Measurements from ENCODE around the gene KIRREL3.

The KIRREL3 gene

GRCh38 chr11:126534141-126534805 is 466.3 kb downstream of the KIRREL3 start:
- no peak for DNase-seq (ENCODE audit: low read depth)

DNA sequence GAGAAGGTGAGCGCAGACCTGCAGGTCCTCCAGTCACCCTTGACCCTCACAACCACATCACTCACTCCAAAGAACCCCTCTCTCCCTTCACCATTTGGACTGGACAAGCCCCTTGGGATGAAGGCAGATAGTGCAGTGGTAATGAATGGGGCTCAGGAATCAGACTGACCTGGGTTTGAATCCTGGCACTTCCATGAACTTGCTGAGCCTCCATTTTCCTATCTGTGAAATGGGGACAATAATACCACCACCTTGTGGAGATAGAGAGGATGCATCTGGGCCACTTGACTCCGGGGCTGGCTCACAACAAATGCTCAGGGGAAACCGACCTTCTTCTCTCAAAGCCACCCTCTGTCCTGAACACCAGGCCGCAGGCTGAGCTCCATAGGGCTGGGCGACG is 467.0 kb downstream of the KIRREL3 start:
- no peak for DNase-seq (ENCODE audit: low read depth)

GRCh38 chr11:126530416-126530815 is 470.2 kb downstream of the KIRREL3 start:
- no peak for DNase-seq (ENCODE audit: low read depth)

GRCh38 chr11:126529037-126529436 is 471.5 kb downstream of the KIRREL3 start:
- no peak for DNase-seq (ENCODE audit: low read depth)

DNA sequence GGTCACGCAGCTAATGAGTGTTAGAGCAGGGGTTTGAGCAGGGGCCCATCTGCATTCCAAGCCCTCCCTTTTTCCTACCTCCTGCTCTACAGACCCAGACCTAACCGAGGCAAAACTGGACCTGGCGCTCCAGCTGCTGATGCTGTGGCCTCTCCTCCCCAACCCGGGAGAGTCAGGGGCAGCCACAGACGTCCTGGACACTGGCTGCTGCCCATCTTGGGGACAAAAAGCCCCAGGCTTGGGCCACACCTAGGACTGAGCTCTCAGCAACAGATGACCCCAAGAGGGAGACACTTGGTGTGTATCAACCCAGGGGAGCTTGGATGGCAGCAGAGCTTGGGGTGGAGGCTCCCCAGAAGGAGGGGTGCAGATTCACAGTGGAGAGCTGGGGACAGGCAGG is 472.5 kb downstream of the KIRREL3 start:
- no peak for DNase-seq (ENCODE audit: low read depth)

- DNase-seq (ENCODE audit: low read depth): no peak
These were observed 472.9 kb downstream of the KIRREL3 start for GRCh38 chr11:126527651-126528050.

GRCh38 chr11:126526471-126526870 is 474.1 kb downstream of the KIRREL3 start:
- DNase-seq (ENCODE audit: low read depth): no peak

GRCh38 chr11:126525702-126526101 is 474.9 kb downstream of the KIRREL3 start:
- DNase-seq (ENCODE audit: low read depth): no peak

GRCh38 chr11:126525216-126525615 is 475.4 kb downstream of the KIRREL3 start:
- DNase-seq (ENCODE audit: low read depth): no peak

- no peak for DNase-seq (ENCODE audit: low read depth)
These were observed 476.9 kb downstream of the KIRREL3 start for GRCh38 chr11:126523441-126524205.

- DNase-seq (ENCODE audit: low read depth): no peak
These were observed 478.0 kb downstream of the KIRREL3 start for GRCh38 chr11:126522606-126523005.

GRCh38 chr11:126522152-126522551 is 478.4 kb downstream of the KIRREL3 start:
- no peak for DNase-seq (ENCODE audit: low read depth)

DNA sequence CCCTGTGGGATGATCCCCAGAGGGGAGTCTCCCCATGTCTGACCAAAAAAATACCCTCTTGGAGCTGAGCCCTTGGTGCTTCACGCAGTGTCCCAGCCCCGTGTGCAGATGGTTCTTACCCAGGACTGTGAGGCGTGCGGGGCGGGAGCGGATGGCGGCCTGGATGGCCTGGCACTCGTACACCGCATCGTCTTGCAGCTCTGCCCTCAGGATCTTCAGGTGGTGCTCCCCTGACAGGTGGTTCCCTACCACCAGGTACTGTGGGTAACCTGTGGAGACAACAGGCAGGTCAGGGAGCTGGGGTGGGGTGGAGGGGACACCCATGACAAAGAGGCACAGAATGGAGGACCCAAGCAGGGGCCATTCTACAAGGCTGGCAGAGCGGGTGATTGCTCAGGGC is 479.4 kb downstream of the KIRREL3 start:
- no peak for DNase-seq (ENCODE audit: low read depth)

DNA sequence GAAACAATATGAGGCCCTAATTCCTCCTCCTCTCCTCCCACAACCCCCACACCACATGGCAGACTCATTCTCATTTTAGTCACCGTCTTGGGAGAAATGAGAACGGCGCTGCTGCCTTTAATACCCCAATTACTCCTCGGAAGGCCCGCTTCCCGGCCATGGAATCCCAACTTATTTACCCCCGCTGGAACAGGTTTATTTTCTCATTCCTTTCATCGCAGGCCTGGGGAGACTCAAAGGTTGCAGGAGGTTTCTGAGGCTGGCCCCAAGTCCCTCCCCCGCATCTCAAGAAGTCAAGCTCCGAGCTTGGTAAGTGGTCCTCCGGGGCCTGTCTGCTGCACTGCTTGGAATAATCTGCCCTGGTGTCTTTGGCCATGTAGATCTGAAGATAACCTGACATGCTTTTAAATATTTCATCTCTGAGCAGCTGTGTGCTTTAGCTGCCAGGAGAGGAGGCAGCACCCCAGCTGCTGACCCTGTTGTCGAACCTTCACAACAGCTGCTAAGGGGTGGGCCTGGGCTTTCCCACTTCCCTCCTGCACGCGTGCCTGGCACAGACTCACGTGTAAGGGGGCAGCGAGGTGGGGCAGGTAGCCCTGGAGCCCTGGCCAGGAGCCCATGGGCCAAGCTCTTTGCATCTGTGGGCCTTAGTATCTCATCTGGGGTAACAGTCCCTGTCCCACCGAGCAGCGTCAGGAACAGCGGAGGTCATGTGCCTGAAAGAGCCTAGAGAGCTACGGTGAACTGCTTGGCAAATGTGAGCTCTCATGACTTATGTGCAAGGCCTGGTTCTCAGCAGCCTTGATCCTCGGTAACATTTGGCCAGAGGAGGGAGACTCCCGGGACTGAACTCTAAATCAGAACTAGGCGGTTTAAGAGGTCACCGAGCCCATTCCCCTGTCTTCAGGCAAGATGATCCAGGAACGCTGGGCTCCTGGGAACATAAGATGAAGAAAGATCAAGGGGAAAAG is 480.5 kb downstream of the KIRREL3 start:
- DNase-seq (ENCODE audit: low read depth): no peak

GRCh38 chr11:126518972-126519690 is 481.4 kb downstream of the KIRREL3 start:
- no peak for DNase-seq (ENCODE audit: low read depth)

GRCh38 chr11:126518071-126518971 is 482.2 kb downstream of the KIRREL3 start:
- no peak for DNase-seq (ENCODE audit: low read depth)

DNA sequence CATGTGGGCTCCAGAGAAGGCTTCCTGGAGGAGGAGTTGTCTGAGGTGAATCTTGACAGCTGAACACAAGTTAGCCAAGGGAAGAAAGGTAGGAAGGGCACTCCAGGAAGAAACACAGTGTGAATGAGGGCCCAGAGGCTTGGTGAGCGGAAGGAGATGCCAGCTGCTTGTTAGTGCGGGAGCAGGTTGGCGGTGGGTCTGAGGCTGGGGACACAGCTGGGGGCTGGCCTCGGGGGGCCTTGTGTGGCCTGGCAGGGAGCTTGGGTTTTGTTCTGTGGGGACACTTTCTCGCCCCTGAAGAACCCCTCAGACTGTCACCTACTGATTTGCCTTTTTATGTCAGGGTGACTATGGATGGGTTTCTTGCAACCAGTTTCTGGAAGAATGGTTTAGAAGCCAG is 485.1 kb downstream of the KIRREL3 start:
- no peak for DNase-seq (ENCODE audit: low read depth)

GRCh38 chr11:126514061-126514693 is 486.4 kb downstream of the KIRREL3 start:
- no peak for DNase-seq (ENCODE audit: low read depth)

DNA sequence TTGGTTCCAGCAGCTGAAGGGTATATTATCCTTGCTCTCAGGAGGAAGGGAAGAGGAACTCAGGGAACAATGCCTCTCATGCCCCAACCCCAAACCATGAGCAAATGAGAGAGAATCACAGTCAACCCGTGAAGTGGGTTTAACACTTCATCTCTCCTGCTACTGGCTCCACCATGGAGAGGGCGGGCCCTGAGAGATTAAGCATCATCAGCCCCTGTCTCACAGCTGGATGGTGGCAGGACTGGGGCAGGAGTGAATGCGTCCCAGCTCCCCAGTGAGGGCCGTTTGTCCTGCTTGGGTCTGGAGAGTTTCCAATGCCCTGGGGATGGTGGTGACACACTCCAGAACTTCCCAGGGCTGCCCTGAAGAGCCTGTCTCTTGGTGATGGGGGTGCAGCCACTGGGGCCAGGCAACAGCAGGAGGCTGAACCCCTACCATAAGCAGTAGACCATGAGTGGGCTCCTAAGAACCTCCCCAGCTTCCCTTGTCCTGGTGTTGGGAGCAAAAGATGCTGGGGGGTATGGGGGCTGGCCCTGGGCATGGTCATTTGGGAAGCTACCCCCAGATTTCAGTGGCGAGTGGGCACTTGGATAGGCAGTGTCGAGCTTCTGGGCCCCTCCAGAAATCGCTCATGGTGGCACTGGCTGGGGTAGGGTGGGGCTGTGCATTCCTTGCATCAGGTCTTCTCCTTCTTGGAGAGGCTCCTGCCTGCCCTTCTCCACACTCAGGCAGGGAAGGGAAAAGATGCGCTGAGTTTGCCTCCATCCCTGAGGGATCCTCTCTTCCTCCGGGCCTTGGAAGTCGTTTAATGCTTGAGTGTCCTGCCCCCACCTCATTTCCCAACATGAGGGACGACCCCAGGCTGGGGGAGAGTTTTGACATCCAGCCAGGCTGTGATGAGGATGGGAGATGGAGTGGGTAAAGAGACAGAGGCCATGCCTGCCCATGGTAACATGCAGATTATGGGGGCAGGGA is 487.5 kb downstream of the KIRREL3 start:
- no peak for DNase-seq (ENCODE audit: low read depth)
